HCT116 (cell line): ENCODE data around the gene SNN. TPM values are rescaled to one million over a fixed set of nuclear protein-coding genes. Genes with fewer than 3 reads are reported as not detected.

ENCODE experiments used
- ATAC-seq: fragments of 200-7000 bp; cut with Tn5 transposase; 2 replicates; pipeline ENCODE4 v1.9.1; 2020; ENCODE audit warnings: mild to moderate bottlenecking, moderate library complexity
- BruUV-seq: library from RNA; stranded (reverse); fragments of 400-500 nt; replicated peaks from 2 replicates; lab custom pipeline; 2021; lab: Mats Ljungman, UMichigan
- CTCF ChIA-PET: fragments of 300-600 bp; sonication (Branson Sonifier 250); formaldehyde crosslinking; loops from one replicate; lab custom pipeline; 2021; ENCODE audit warnings: antibody characterized with exemption; lab: Charles Lee
- POLR2A ChIA-PET: fragments of 300-600, 350-600 bp; sonication (Branson Sonifier 250); formaldehyde crosslinking; loops from one replicate; lab custom pipeline; 2021; ENCODE audit warnings: antibody characterized with exemption; lab: Charles Lee
- RAD21 ChIA-PET, 2 experiments: fragments of 300-600 bp; sonication (Branson Sonifier 250); formaldehyde crosslinking; loops; one replicate each; lab custom pipeline; 2023; ENCODE audit warnings: low total read pairs in 2 of 2; ENCODE audit not compliant: uncharacterized antibody in 2 of 2, unreplicated experiment in 2 of 2, low non-redundant PET in 1 of 2; lab: Charles Lee
- DNase-seq: peaks from one replicate; pipeline ENCODE4 v3.0.0-alpha.2; 2010; ENCODE audit warnings: low read depth, low spot score
- H2AFZ ChIP-seq: fragments of 200-600 bp; shearing (Covaris generic), sonication (generic); 2 replicates; pipeline ENCODE4 v1.6.1; 2017; ENCODE audit warnings: low read depth, mixed run types, mixed read lengths, antibody characterized with exemption, low read length; ENCODE audit not compliant: poor library complexity, severe bottlenecking
- H3K27ac ChIP-seq: 2 replicates; pipeline ENCODE4 v1.5.1; 2012; ENCODE audit warnings: low read depth, low read length
- H3K27me3 ChIP-seq: fragments of 200-600 bp; sonication (generic); 2 replicates; pipeline ENCODE4 v1.6.1; 2016; ENCODE audit warnings: mixed run types, low read length, mixed read lengths; ENCODE audit not compliant: insufficient read depth
- H3K36me3 ChIP-seq, 2 experiments: fragments of 200-500 bp in 1 of 2; fragments of 200-600 bp in 1 of 2; sonication (Bioruptor generic) in 1 of 2; sonication (generic) in 1 of 2; 2 replicates each; pipeline versions ENCODE4 v1.5.1 to v1.6.1; 2014 to 2016; ENCODE audit warnings: low read length in 2 of 2, inconsistent platforms in 1 of 2, mixed read lengths in 1 of 2, mixed run types in 1 of 2; ENCODE audit not compliant: insufficient read depth in 2 of 2, control insufficient read depth in 1 of 2
- H3K4me1 ChIP-seq, 2 experiments: fragments of 200-600 bp in 1 of 2; sonication (generic) in 1 of 2; 2 replicates each; pipeline versions ENCODE4 v1.5.1 to v1.6.1; 2012 to 2017; ENCODE audit warnings: low read length in 2 of 2, inconsistent platforms in 1 of 2, mild to moderate bottlenecking in 1 of 2, mixed read lengths in 1 of 2, mixed run types in 1 of 2, moderate library complexity in 1 of 2; ENCODE audit not compliant: insufficient read depth in 2 of 2, control insufficient read depth in 1 of 2
- H3K4me2 ChIP-seq: fragments of 200-600 bp; sonication (generic); 2 replicates; pipeline ENCODE4 v1.6.1; 2017; ENCODE audit warnings: mixed run types, low read length, mixed read lengths
- H3K4me3 ChIP-seq, 2 experiments: fragments of 200-600 bp in 1 of 2; sonication (generic) in 1 of 2; replicated peaks in 1 of 2; 2 replicates each; pipeline ENCODE4 v1.5.1; 2011 to 2016; ENCODE audit warnings: low read length in 2 of 2, control low read depth in 1 of 2, low read depth in 1 of 2, mild to moderate bottlenecking in 1 of 2, mixed read lengths in 1 of 2, mixed run types in 1 of 2
- H3K79me2 ChIP-seq: fragments of 200-600 bp; sonication (generic); 2 replicates; pipeline ENCODE4 v1.6.1; 2017; ENCODE audit warnings: mild to moderate bottlenecking, mixed run types, low read length, moderate library complexity, mixed read lengths; ENCODE audit not compliant: insufficient read depth
- H3K9ac ChIP-seq: fragments of 200-600 bp; sonication (generic); 2 replicates; pipeline ENCODE4 v1.6.1; 2016; ENCODE audit warnings: low read length, mixed read lengths
- H3K9me2 ChIP-seq: fragments of 200-600 bp; sonication (generic), shearing (Covaris generic); 2 replicates; pipeline ENCODE4 v1.6.1; 2017; ENCODE audit warnings: mixed run types, mild to moderate bottlenecking, moderate library complexity; ENCODE audit not compliant: insufficient read depth
- H3K9me3 ChIP-seq, 2 experiments: fragments of 200-500 bp in 1 of 2; fragments of 200-600 bp in 1 of 2; sonication (Bioruptor generic) in 1 of 2; sonication (generic) in 1 of 2; 2 replicates each; pipeline ENCODE4 v1.6.1; 2014 to 2017; ENCODE audit warnings: low read length in 2 of 2, mixed read lengths in 2 of 2, inconsistent platforms in 1 of 2, low read depth in 1 of 2, mild to moderate bottlenecking in 1 of 2, mixed run types in 1 of 2, moderate library complexity in 1 of 2; ENCODE audit not compliant: control insufficient read depth in 1 of 2, insufficient read depth in 1 of 2
- H4K20me1 ChIP-seq: fragments of 200-600 bp; sonication (generic), shearing (Covaris generic); 2 replicates; pipeline ENCODE4 v1.6.1; 2017; ENCODE audit warnings: mixed run types, mild to moderate bottlenecking, moderate library complexity; ENCODE audit not compliant: insufficient read depth
- ATF3 ChIP-seq: IDR thresholded peaks from 2 replicates; pipeline ENCODE4 v1.6.1; 2012
- CEBPB ChIP-seq: IDR thresholded peaks from 2 replicates; pipeline ENCODE4 v1.6.1; 2012; ENCODE audit warnings: low read depth
- CTCF ChIP-seq, 3 experiments: fragments of 200-600 bp in 1 of 3; sonication (generic) in 1 of 3; IDR thresholded peaks in 2 of 3; conservative IDR thresholded peaks in 1 of 3; 2 replicates each; pipeline ENCODE4 v1.5.1; 2012 to 2017; ENCODE audit warnings: low read depth in 2 of 3, low read length in 2 of 3, antibody characterized with exemption in 1 of 3, borderline replicate concordance in 1 of 3, control low read depth in 1 of 3, mild to moderate bottlenecking in 1 of 3, mixed read lengths in 1 of 3, mixed run types in 1 of 3, moderate library complexity in 1 of 3; ENCODE audit not compliant: insufficient read depth in 1 of 3
- EGR1 ChIP-seq: IDR thresholded peaks from 2 replicates; pipeline ENCODE4 v1.6.1; 2012; ENCODE audit warnings: low read depth
- ELF1 ChIP-seq: IDR thresholded peaks from 2 replicates; pipeline ENCODE4 v1.6.1; 2012; ENCODE audit warnings: low read depth, borderline replicate concordance
- EZH2phosphoT487 ChIP-seq: fragments of 200-600 bp; IDR thresholded peaks from 2 replicates; pipeline ENCODE4 v1.6.1; 2018; ENCODE audit warnings: antibody characterized with exemption, borderline replicate concordance
- FOSL1 ChIP-seq: IDR thresholded peaks from 2 replicates; pipeline ENCODE4 v1.6.1; 2012; ENCODE audit warnings: low read depth
- JUND ChIP-seq: IDR thresholded peaks from 2 replicates; pipeline ENCODE4 v1.6.1; 2012
- MAX ChIP-seq: IDR thresholded peaks from 2 replicates; pipeline ENCODE4 v1.6.1; 2012
- POLR2A ChIP-seq: IDR thresholded peaks from 2 replicates; pipeline ENCODE4 v1.7.0; 2011; ENCODE audit warnings: borderline replicate concordance; ENCODE audit not compliant: insufficient read depth, insufficient read length; ENCODE audit errors: extremely low read depth
- RAD21 ChIP-seq: IDR thresholded peaks from 2 replicates; pipeline ENCODE4 v1.6.1; 2012; ENCODE audit warnings: low read depth, mild to moderate bottlenecking
- REST ChIP-seq: IDR thresholded peaks from 2 replicates; pipeline ENCODE4 v1.6.1; 2012; ENCODE audit warnings: low read depth
- SP1 ChIP-seq: IDR thresholded peaks from 2 replicates; pipeline ENCODE4 v1.6.1; 2012; ENCODE audit warnings: low read depth
- YY1 ChIP-seq: IDR thresholded peaks from 2 replicates; pipeline ENCODE4 v1.6.1; 2011; ENCODE audit warnings: low read length, low read depth, moderate library complexity, mild to moderate bottlenecking; ENCODE audit not compliant: insufficient replicate concordance; ENCODE audit errors: extremely low read depth
- ZFX ChIP-seq: fragments of 450-650 bp; IDR thresholded peaks from 2 replicates; pipeline ENCODE4 v1.6.1; 2017
- ZNF274 ChIP-seq: fragments of 200-500 bp; sonication (Bioruptor generic); IDR thresholded peaks from 2 replicates; pipeline ENCODE4 v1.6.1; 2014; ENCODE audit warnings: mild to moderate bottlenecking, low read depth, low read length, inconsistent platforms
- intact Hi-C: fragments of 100-400 bp; cut with micrococcal nuclease; formaldehyde crosslinking; loops from 2 replicates; pipeline ENCODE4 v1.10.0; 2022
- total RNA-seq: library from RNA; stranded (reverse); gene quantifications from one replicate; pipeline ENCODE4 v1.2.1, GENCODE V29; 2021; ENCODE audit not compliant: unreplicated experiment

SNN gene
- total RNA-seq, 1 experiment from 2014 or later: 12.2 TPM

GRCh38 chr16:11650641-11651591 is 17.3 kb upstream of the SNN start:
- TF ChIP-seq SP1: no peak
- TF ChIP-seq MAX: no peak
- no peak for TF ChIP-seq POLR2A
- TF ChIP-seq FOSL1: no peak
- no peak for TF ChIP-seq CTCF (IDR thresholded peaks at IDR 0.05 in 2 of 3, conservative IDR thresholded peaks at IDR 0.05 in 1 of 3; ENCODE audit: borderline replicate concordance in 1 of 3, insufficient read depth in 1 of 3, low read depth in 2 of 3, low read length in 2 of 3)
- TF ChIP-seq JUND: no peak
- no peak for TF ChIP-seq EZH2phosphoT487
- no peak for TF ChIP-seq EGR1
- TF ChIP-seq CEBPB: no peak
- no peak for TF ChIP-seq RAD21
- no peak for TF ChIP-seq ZFX
- no peak for TF ChIP-seq ZNF274
- no peak for TF ChIP-seq YY1
- TF ChIP-seq REST: no peak
- no peak for TF ChIP-seq ATF3
- no peak for TF ChIP-seq ELF1
- Histone ChIP-seq H4K20me1 (no peaks in the 10 kb centered on the region), H2AFZ (no peak overlapping the region), H3K36me3 (no peaks in the 10 kb centered on the region), H3K27me3 (no peaks in the 10 kb centered on the region), H3K4me3 (no peak overlapping the region), H3K4me1 (no peaks in the 10 kb centered on the region), H3K9me2 (no peaks in the 10 kb centered on the region), H3K27ac (no peak overlapping the region), H3K9me3 (no peaks in the 10 kb centered on the region), H3K9ac (no peak overlapping the region), H3K4me2 (no peak overlapping the region), H3K79me2 (no peaks in the 10 kb centered on the region)
- ChIA-PET RAD21 (no interaction called here), CTCF (no interaction called here), POLR2A (no interaction called here)
- no TSS peak for BruUV-seq
- DNase-seq (no peak), ATAC-seq (no peak)
- intact Hi-C loops: no loop called here
